HG02610 (cell line): Measurements from ENCODE around the gene SPATA2L.
A peak's percentile ranks its signal among the peaks of the same experiment; 100 is the strongest.

ENCODE experiments used
- ATAC-seq: cut with Tn5 transposase; IDR thresholded peaks from one replicate; pipeline ENCODE4 v1.9.1; 2021; ENCODE audit warnings: mild to moderate bottlenecking, moderate library complexity; ENCODE audit not compliant: unreplicated experiment

SPATA2L gene

DNA sequence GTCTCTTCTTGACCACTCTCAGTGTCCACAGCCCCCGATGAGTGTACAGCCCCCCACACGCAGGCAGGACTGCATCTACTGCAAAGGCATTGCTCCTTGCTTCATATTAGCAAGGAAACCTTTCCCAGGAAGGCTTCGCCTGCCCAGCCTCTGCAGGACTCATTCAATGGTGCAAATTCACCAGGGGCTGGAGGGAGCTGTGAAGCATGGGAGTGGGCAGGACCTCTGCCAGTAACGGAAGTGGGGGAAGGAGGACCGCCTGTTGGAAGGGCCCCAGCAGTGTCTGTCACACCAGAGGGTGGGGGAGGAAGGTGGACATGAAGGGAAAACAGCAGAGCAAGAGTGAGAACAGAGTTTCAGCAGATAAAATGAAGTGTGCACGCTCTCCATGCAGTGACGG, 41.4 kb downstream of the SPATA2L start:
- no peak for ATAC-seq

DNA sequence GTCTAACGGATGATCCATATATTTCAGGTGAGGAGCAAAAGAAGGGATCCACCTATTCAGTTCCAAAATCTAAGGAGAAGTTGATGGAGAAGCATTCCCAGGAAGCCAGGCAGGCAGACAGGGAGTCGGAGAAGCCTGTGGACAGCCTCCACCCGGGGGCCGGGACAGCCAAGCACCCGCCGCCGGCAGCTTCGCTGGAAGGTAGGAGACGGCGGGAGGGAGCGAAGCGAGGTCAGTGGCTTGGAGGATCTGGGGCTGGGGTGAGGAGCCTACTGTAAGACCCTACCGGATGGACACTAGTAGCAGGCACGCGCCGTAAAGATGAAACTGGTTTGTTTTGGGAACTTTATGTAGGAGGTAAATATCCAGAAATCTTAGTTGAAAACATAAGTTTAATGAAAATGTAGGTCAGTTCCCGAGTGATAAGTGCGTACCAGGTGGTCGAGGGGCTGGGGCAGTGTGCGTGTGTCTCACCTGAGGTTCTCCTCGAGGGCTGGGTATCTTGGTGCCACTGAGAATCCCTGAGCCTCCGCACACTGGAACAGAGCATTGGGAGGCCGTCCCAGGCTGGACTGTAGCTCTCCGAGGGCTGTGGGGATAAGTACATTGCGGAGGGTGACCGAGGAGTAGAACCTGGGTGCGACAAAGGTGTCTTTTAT, 43.2 kb downstream of the SPATA2L start:
- ATAC-seq, result no peak

DNA sequence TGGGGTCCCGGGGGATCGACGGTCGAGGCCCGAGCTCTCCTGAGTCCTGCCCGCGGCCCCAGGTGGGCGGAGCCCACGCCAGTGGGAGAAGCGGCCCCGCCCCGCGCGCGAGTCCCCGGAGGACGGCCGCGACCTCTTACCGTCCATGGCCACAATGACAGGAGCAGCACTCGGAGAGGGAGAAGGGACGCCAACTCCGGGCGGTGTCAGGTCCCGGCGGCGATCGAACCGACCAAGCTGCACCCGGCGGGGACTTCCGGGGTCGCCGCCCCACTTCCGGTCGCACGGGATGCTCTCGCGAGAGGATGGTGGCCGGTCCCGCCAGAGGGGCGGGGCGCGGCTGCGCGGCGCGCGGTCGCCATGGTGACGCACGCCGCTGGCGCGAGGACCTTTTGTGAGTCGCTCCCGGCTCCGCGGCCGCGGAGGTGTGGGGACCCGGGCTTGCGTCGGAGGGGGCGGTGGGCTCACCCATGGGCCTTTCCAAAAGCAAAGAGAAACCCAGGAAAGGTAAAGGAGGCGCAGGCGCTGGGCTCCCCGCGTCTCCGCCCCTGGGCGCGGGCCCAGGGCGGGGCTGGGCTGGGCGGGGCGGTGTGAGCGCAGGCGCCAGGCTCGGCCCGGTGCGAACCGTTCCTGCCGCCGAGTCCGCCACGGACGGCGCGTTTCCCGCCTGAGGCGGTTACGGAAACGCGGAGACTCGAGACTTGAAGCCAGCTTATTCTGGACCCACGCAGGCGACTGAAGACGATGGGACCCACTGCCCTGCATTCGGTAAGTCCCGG, 43.9 kb downstream of the SPATA2L start, which contains the start of the genes CHMP1A and SPATA33:
Gene CHMP1A (minus strand): TSS at position 267 of the 779 bp plus-strand sequence. CDS start 120 bp downstream, at position 147.
Gene SPATA33 (plus strand): TSS at position 395 of the 779 bp plus-strand sequence. CDS start 76 bp downstream, at position 471.
- peak; percentile 89 for ATAC-seq

- ATAC-seq, result no peak
Measured at GRCh38 chr16:89656435-89657121, 44.9 kb downstream of the SPATA2L start.

- no peak for ATAC-seq
Measured at GRCh38 chr16:89655062-89655643, 46.4 kb downstream of the SPATA2L start.

- ATAC-seq, result no peak
Measured at GRCh38 chr16:89653656-89654295, 47.7 kb downstream of the SPATA2L start.

GRCh38 chr16:89651584-89651983, 49.9 kb downstream of the SPATA2L start:
- ATAC-seq, result no peak

- no peak for ATAC-seq
Measured at GRCh38 chr16:89646906-89647305, 54.6 kb downstream of the SPATA2L start.
